Fibroblast of skin of scalp (primary cell): ENCODE data around the gene WDR11.

Experiments
- DNase-seq: peaks from one replicate; pipeline ENCODE4 v3.0.0-alpha.2; 2013

WDR11 gene

DNA sequence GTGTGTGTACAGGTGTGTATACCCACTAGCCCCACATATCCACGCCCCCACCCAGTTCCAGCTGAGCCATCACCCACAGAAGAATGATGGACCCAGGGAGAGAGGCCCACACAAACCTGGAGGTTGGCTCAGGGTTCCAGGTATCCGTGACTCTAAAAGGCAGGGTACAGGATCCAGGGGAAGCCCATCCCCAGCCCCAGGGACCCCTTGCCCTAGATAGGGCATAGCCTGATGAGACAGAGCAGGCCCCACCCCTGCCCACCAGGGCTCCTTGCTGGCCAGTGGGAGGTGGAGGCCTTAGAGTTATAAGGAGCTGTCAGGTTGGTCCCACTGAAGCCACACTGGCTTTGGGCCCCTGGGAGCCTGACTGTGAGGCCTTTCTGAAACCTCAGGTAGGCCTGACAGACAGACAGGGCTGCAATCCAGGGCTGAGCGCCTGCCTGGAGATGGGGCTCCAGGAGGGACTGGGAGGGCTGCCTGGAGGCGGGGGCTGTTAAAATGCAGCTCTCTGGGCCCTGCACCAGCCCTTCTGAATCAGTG, 93.5 kb downstream of the WDR11 start:
- DNase-seq = no peak

DNA sequence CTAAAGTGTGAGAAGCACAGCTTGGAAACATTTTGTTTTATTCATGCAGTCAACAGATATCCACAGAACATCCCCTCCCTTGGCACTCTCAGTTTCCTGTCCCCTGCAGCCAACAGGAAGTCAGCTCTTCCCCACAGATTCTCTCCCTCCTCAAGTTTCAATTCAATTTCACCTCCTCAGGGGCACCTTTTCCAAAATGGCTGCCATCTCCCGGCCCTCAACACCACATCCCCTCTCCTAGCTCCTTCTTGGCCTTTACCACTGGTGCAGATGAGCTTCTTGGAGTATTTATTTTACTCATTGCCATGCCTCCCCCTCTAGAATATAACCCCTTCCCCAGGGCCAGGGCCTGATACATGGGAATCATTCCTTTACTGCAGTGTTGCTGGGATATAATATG, 94.0 kb downstream of the WDR11 start:
- no peak for DNase-seq

DNA sequence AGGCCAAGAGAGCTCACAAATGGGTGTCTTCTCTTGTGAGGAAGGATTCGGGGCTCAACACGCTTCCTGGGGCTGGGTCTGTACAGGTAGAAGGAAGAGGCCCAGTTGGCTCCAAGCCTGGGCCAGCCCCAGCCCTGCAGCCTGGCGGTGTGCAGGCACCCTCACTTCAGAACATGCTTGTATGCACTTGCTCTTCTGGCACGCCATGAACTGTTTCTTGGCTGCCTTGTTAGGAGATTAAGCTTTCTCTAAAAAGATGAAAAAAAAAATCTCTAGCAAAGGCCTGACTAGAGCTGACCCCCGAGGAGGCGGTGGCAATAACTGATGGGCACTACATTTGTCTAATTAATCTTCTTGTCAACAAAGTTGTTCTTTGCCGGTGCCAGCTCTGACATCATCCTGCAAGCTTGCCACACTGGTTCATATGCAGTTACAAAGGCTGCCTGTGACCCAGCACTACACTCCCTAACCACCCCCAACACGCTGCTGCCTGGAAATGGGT, 94.7 kb downstream of the WDR11 start:
- DNase-seq = peak; percentile 14

DNA sequence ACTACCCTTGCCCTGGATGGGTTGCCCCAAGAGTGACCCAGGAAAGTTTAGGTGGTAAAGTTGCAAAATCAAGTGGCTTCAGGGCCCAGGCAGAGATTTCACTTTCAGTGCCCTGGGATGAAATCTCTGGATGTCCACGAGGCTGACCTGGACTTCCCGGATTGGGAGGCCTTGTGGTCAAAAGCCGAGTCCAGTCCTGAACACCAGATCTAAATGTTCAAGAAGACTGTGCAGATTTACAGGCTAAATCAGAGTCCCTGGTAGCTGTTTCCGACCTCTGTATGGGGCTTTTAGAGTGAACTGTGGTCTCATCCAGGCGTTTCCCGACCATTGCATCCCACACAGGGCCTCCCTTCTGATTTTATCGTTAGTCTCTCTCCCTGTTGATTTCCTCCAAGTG, 95.3 kb downstream of the WDR11 start:
- DNase-seq = no peak

DNA sequence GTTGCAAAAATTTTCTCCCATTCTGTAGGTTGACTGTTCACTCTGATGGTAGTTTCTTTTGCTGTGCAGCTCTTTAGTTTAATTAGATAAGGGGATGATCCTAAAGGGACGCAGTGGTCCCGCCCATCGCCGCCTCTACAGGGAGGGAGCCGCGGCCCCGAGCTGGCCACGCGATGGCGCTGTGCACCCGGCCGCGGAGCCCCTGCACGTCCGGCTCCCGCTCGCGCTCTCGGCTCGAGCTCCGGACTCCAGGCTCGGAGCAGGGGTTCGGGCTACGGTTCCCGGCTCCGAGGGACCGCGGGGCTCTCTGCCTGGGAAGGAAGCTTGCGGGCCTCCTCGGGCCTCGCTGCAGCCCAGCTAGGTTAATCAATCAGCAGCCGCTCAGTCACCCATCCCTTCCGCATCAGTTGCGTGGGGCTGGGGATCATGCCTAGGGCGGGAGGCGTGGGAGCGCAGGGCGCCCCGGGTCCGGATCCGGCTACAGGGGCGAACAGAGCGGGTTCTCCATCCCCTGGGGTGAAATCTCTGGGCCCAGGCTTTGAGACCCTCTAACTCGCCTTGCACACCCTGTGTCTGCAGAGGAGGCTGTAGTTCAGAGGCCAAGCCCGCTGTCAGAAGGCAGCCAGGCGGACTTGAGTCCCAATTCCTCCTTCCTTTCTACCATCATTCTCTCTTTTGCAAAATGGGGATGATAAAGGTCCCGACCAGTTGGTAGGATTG, 97.9 kb downstream of the WDR11 start:
- peak; percentile 75 for DNase-seq

DNA sequence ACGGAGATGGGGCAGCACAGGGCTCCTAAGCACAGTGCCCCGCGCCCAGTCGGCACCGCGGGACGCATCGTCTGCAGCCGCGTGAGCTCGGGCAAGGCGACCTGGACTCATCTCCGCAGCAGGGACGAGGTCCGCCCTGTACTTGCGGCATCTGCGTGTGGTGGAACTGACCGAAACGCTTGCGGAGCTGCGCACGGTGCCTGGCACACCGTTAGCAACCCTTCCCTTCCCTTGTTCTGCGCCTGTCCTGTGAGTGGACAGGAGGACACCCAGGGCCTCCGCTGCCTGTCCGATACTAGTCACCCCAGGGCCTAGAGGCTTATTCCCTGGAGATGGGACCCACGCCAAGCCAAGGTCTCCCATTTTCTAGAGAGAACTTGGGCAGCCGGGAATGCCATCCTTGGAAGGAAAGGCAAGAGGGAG, 98.5 kb downstream of the WDR11 start:
- no peak for DNase-seq

DNA sequence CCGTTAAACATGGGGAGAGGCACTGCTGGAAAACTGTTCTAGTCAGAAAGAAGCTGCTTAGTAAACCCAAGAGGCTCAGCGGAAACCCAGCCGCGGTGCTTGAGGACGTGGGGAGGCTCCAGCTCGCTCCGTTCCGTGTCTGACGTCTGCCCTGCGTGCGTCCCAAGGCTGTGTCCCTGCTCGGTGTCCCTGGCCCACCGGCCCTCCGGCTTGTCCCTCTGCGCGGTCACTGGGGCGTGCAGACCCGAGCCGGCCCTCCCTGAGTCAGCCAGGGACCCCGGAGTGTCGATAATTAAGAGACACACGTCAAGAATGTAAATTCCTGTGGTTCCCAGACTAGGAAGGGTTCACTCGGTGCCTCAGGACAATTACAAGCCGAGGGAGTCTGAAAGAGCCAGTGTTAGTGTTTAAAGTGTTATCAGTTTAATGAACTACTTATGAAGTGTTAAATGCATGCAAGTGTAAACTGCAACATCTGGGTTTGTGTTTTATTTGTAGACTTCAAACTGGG, 98.9 kb downstream of the WDR11 start:
- peak; percentile 56 for DNase-seq

DNA sequence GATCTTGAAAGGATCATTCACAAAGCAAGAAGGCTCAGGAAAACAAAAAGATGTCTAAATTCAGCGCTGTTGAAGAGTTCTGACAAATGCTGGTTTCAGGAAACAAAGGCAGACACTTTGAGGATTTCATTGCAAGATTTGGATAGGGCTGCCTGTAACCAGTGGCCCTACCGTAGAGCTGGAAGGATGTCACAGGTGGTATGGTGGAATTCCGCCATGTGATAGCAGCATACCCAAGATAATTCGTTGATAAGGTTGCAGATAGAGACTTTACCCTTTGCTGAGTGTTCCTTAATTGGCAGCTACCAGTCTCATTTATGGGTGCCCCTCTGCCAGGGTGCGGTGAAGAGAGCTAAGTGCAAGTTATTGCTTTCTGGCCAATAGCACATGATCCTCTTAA, 100.1 kb downstream of the WDR11 start:
- no peak for DNase-seq

DNA sequence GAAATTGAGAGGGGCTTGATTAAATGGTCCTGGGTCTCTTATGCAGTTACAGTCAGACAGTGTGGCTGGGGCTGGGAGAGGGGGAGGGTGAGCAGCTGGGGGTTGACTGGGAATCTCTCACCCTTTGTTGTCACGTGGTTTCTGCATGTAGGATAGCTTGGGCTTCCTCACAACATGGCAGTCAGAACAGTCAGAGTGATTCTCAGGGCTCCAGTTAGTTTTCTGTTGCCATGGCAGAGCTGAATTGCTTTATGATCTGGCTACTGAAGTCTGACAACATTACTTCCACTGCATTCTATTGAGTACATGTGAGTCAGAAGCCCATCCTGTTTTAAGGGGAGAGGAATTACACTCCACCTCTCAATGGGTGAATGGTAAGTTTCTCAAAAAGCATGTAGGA, 102.7 kb downstream of the WDR11 start:
- DNase-seq = no peak
